Myocyte (in vitro differentiated cells): Measurements from ENCODE around the gene SFMBT1. TPM values are rescaled to one million over a fixed set of nuclear protein-coding genes. Genes with fewer than 3 reads are reported as not detected.

Experiments used
- DNase-seq: peaks from one replicate; pipeline ENCODE4 v3.0.0-alpha.2; 2012; ENCODE audit warnings: low read depth
- total RNA-seq: library from RNA; depleted of rRNA; stranded (reverse); fragments of >200 nt; gene quantifications from 2 replicates; pipeline ENCODE4 v1.2.3, GENCODE V29; 2014

The SFMBT1 gene
- total RNA-seq, 1 donor from 2014 or later, result 8.1 TPM

DNA sequence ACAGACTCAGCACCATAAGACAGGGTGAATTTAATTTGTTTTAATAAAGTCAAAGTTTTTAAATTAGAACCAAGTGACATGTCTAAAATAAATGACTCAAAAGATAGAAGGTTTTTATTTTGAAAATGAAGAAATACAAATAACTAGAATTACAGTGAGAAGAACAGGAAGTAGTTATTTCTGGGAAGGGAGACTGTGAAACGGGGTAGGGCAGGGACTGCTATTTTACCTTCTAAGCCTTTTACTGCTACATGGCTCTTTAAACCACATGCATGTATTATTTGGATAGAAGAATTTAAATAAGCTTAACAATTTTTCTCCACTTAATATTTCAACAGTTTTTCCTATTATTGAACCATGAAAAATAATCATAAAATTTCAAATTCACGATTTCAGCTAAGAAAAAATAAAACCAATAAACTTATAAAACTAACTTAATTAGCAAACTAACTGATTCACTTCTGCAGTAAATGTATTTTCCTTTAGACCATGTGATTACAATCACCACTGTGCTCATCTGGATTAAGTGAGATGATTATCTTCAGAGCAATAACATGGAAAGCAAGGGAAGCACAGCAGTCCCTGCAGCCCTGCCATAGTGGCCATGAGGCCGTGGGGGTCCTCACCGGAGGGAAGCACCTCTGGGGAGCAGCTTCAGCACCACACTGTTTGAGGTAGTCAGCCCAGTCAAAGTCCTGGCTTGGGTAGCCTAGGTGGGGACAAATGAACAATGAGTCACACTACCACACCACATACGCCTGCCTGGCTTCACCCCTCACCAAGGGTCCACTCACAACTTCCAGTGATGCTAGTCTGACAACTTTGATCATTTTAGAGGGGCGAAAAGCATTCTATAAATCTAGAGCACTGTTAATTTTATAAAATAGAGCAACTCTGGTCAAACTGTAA lies 120.2 kb downstream of the SFMBT1 start:
- DNase-seq, result no peak

DNA sequence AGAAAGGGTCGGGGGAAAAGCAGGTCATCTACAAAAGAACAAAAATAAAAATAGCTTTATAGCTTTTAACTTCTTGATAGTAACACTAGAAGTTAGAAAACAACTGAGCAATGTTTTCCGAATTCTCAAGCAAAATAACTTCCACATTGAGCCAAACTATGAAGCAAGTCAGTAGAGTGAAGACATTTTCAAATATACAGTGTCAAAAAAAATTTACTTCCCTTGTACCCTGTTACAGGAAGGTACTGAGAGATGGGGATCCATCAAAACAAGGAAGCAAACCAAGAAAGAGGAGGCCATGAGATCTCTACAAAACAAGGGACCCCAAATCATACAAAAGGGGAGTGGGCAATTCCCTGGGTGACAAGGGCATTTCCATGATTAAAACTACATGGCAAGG lies 121.9 kb downstream of the SFMBT1 start:
- DNase-seq, result no peak

DNA sequence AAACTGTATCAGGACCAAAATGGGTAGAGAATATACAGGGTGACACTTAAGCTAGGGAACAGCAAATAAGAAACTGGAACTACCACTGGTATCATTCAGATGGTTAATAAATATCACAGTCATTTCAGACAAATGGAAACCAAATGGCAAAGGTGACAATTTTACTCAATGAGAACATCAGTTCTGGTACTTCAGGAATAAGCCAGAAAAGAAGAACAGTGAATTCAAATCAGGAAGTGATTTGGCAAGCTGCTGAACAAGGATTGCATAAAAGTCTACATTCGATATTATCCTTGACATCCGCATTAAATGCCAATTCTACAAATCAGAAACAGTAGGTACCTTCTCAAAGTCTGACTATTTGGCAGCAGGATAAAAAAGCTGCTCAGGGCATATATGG lies 125.0 kb downstream of the SFMBT1 start:
- no peak for DNase-seq

DNA sequence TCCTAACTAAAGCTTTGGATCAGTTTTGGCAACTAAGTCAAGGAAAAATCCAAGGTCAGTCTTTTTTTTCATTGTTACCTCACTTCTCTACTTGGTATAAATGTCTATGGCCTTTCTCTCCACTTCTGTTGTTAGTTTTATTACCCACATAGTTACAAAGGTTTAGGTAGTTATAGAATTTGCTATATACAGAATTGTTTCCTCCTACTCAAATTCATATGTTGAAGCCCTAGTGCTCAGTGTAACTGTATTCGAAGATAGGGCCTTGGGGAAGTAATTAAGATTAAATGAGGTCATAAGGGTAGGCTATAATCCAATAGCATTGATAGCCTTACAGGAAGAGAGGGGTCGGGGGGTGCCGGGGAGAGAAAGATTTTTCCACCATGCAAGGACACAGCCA lies 128.8 kb downstream of the SFMBT1 start:
- DNase-seq, result no peak

GRCh38 chr3:52915294-52915693 lies 130.6 kb downstream of the SFMBT1 start:
- no peak for DNase-seq

- no peak for DNase-seq
Measured at GRCh38 chr3:52912885-52913731, 132.8 kb downstream of the SFMBT1 start.

DNA sequence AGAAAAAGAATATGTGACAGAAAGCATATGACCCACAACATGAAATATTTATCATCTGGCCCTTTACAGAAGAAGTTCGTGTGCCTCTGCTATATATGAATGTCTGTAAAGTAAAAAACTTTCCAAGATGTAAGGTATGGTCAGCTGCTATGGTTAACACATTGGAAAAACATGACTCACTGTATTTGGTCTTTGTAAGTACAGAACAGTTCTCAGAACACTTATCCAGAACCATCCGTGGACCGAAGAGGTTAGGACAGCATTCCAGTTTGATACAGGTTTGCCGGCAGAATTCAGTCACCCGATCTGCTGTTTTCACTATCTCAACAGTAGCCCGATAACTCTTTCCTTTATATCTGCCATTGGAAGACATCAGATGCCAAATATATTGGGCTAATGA lies 135.1 kb downstream of the SFMBT1 start:
- DNase-seq, result no peak

- DNase-seq, result no peak
Measured at GRCh38 chr3:52907497-52907896, 138.4 kb downstream of the SFMBT1 start.

GRCh38 chr3:52904552-52904951 lies 141.3 kb downstream of the SFMBT1 start:
- DNase-seq, result no peak

GRCh38 chr3:52904000-52904399 lies 141.9 kb downstream of the SFMBT1 start:
- no peak for DNase-seq

DNA sequence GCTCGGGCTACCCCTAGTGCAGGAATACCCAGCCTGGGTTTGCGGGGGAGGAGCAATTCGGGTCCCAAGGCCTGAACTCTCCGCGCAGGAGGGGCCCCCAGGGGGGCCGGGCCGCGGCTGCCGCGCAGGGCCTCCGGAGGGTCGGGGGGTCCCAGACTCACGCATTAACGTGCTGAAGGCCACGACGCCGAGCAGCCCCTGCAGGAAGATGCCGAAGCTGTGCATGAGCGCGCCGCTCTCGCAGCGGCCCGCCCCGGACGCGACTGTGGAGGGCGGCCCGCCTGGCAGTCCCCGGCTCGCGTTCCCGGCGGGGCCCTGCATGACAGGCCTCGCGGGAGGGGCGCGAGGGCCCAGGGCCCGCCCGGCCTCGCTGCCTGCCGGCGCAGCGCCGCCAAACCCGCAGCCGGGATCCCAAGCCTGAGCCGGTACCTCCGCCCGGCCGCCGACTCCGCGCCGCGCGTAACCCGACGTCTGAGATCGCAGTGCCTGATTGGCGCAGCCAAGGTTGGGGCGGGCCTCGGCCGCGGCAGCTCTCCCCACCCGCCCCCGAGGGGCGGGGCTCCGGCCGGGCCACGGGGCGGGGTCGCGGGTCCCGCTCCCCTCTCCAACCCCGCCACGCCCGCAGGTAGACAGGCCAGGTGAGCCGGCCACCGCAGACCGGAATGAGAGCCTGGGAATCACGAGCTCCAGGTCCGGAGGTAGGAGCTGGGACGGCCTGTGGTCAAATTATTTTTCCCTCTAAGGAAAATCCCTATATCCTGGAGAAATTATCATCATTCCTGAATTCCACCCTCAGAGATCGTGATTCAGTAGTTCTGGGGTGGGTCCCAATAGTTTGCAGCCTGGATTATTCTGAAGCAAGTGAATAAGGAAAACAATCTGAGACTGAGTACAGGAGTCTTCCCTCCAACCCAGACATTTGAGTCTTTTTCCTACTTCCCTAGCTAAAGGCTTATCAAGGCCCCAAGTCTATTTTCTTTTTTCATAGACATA lies 148.4 kb downstream of the SFMBT1 start, which contains the start of gene STIMATE:
STIMATE (minus strand) TSS at position 419 of the 993 bp plus-strand sequence; CDS start at position 321, 98 bp downstream.
- peak; percentile 85 for DNase-seq

DNA sequence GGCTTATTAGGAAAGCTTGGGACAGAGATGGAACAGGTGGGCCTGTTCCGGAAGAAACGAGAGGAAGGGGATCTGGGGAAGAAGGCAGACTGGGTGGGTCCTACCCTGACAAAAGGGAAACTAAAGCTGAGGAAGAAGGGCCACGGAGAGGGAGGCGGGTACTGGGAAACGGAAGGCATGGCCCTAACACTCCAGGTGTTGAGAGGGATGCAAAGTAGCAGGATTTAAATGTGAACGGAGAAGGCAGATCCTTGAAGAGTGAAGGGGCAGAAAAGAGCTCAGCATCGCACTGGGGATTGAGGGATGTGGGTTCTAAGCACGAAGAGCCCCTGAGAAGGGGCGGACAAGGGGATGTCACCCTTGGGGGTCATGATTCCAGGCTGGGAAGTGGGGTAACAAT lies 149.3 kb downstream of the SFMBT1 start:
- DNase-seq, result no peak

DNA sequence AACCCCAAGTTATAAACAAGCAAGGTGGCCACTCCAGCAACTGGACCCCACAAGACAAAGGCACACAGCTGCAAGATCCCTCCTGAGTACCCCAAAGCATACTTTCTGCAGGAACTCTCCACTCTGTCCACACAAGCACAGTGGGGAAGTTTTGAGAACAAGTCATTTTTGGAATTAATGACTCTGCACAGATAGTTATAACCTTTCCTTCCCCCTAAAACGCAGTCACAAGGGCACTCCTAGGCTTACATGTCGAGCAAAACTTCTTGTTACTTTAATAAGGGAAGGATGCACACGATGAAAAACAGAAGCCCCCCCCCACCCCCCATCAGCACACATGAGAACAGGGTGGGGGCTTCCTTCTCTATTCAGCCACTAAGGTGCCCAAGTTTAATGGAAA lies 149.7 kb downstream of the SFMBT1 start:
- DNase-seq, result no peak

DNA sequence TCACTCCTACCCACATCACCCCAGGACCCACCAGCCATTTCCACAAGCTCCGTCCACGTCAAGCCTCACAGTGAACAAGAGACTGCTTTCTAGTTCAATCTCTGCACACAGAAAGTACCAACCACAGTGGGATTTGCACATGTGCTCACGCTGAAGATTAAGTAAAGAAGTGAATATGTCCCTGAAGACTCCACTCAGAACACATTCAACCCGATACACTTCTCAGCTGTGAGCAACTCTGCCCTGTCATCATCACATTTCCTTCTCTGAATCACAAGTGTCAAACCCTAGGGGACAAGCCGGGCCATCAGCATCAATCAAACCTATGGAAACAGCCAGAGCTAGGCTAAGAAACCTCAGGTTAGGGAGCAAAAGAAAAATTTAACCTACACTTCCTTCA lies 150.5 kb downstream of the SFMBT1 start:
- DNase-seq, result no peak

GRCh38 chr3:52894756-52895155 lies 151.1 kb downstream of the SFMBT1 start:
- DNase-seq, result no peak

- DNase-seq, result peak; percentile 22
Measured at GRCh38 chr3:52893723-52894122, 152.2 kb downstream of the SFMBT1 start.

DNA sequence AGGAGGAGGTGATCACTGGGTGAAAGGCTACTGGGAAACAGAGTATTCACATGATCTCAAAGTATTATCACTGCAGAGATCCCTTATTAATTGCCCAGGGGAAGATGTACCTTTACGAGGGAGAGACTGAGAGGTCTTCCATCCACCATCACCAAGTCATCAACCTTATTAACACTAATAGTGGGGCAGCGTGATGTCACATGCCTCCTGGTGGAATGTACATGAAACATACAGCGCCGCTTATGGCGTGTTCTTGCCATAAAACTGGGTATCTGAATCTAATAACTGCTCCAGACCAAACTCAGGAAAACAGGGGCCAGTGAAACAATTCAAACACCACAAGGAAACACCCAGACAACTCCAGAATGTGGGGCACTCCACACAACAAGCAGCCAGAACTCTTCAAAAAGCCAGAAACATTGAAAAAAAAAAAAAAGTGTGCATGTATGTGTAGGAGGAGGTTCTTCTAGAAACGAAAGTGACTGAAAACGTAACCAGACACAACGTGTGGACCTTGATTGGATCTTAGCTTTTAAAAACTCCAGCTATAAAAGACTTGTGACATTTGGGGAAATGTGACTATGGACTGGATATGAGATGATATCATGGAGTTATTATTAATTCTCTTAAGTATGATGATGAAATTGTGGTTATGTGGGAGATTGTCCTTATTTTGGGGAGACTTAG lies 153.1 kb downstream of the SFMBT1 start:
- peak; percentile 47 for DNase-seq

DNA sequence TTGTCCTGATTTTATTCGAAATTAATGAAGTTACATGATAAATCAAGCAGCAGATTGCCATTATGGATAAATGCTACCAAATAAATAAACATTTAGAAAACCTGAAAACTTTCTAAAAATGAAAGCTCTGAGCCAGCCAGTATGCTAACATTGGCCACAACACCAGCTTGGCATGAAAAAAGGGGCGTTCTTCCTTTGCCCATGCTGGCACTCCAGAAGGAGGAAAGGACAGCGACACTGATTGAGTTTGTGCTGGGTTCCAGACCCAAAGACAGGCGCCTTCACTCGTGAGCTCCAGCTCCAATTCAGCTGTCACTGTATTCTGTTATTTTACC lies 153.6 kb downstream of the SFMBT1 start:
- DNase-seq, result peak; percentile 46

- DNase-seq, result peak; percentile 13
Measured at GRCh38 chr3:52891615-52892081, 154.2 kb downstream of the SFMBT1 start.

DNA sequence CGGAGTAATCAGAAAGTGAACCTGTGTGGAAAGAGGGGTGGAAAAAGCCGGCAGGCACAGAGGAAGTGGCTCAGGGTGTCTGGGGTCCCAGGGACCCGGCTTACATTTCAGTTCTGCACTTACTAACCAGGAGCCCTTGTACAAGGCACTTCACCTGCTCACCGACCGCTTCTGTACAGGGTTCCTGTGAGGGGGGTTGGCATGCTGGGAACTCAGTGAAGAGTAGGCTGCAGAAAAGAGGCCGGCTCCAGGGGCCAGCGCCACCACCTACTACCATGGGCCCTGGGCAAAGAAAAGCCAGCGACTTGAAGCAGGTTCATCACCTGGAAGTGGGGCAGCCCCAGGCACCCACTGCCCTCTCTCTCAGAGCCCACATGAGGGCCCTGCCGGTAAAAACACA lies 154.7 kb downstream of the SFMBT1 start:
- DNase-seq, result no peak
